Measurements from ENCODE around the gene ARHGEF10L.
"Not testable (repeated sequence)": the region's sequence is repeated elsewhere in the genome, so short reads cannot be mapped to it uniquely, and the experiment has no call there.

GRCh38 chr1:17507200-17507599 is 32.3 kb upstream of the ARHGEF10L start:
- TF ChIP-seq, protein P1, sequence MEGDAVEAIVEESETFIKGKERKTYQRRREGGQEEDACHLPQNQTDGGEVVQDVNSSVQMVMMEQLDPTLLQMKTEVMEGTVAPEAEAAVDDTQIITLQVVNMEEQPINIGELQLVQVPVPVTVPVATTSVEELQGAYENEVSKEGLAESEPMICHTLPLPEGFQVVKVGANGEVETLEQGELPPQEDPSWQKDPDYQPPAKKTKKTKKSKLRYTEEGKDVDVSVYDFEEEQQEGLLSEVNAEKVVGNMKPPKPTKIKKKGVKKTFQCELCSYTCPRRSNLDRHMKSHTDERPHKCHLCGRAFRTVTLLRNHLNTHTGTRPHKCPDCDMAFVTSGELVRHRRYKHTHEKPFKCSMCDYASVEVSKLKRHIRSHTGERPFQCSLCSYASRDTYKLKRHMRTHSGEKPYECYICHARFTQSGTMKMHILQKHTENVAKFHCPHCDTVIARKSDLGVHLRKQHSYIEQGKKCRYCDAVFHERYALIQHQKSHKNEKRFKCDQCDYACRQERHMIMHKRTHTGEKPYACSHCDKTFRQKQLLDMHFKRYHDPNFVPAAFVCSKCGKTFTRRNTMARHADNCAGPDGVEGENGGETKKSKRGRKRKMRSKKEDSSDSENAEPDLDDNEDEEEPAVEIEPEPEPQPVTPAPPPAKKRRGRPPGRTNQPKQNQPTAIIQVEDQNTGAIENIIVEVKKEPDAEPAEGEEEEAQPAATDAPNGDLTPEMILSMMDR (IDR thresholded peaks at IDR 0.05), result not testable (repeated sequence)
- TF ChIP-seq POLR2A (IDR thresholded peaks at IDR 0.05), result not testable (repeated sequence)

All from Peyer's patch (tissue), 4 donors.